SH-SY5Y (cell line): ENCODE data around the gene CEACAM4.

Experiments
- GATA2 ChIP-seq: IDR thresholded peaks from 2 replicates; pipeline ENCODE4 v1.6.1; 2011; ENCODE audit warnings: mild to moderate bottlenecking, low read depth, low read length
- GATA3 ChIP-seq: IDR thresholded peaks from 2 replicates; pipeline ENCODE4 v1.6.1; 2011; ENCODE audit warnings: low read depth, mild to moderate bottlenecking, low read length, moderate library complexity

GRCh38 chr19:41587838-41588210, 39.0 kb downstream of the CEACAM4 start:
- TF ChIP-seq GATA3 = no peak
- TF ChIP-seq GATA2 = no peak
